HCT116 (cell line): ENCODE measurements around the gene CELA3B. TPM values are rescaled to one million over a fixed set of nuclear protein-coding genes. Genes with fewer than 3 reads are reported as not detected.

Source experiments
- ATAC-seq: fragments of 200-7000 bp; cut with Tn5 transposase; 2 replicates; pipeline ENCODE4 v1.9.1; 2020; ENCODE audit warnings: mild to moderate bottlenecking, moderate library complexity
- BruUV-seq: library from RNA; stranded (reverse); fragments of 400-500 nt; replicated peaks from 2 replicates; lab custom pipeline; 2021; lab: Mats Ljungman, UMichigan
- CTCF ChIA-PET: fragments of 300-600 bp; sonication (Branson Sonifier 250); formaldehyde crosslinking; loops from one replicate; lab custom pipeline; 2021; ENCODE audit warnings: antibody characterized with exemption; lab: Charles Lee
- POLR2A ChIA-PET: fragments of 300-600, 350-600 bp; sonication (Branson Sonifier 250); formaldehyde crosslinking; loops from one replicate; lab custom pipeline; 2021; ENCODE audit warnings: antibody characterized with exemption; lab: Charles Lee
- RAD21 ChIA-PET, 2 experiments: fragments of 300-600 bp; sonication (Branson Sonifier 250); formaldehyde crosslinking; loops; one replicate each; lab custom pipeline; 2023; ENCODE audit warnings: low total read pairs in 2 of 2; ENCODE audit not compliant: uncharacterized antibody in 2 of 2, unreplicated experiment in 2 of 2, low non-redundant PET in 1 of 2; lab: Charles Lee
- DNase-seq: peaks from one replicate; pipeline ENCODE4 v3.0.0-alpha.2; 2010; ENCODE audit warnings: low read depth, low spot score
- H2AFZ ChIP-seq: fragments of 200-600 bp; shearing (Covaris generic), sonication (generic); 2 replicates; pipeline ENCODE4 v1.6.1; 2017; ENCODE audit warnings: low read depth, mixed run types, mixed read lengths, antibody characterized with exemption, low read length; ENCODE audit not compliant: poor library complexity, severe bottlenecking
- H3K27ac ChIP-seq: 2 replicates; pipeline ENCODE4 v1.5.1; 2012; ENCODE audit warnings: low read depth, low read length
- H3K27me3 ChIP-seq: fragments of 200-600 bp; sonication (generic); 2 replicates; pipeline ENCODE4 v1.6.1; 2016; ENCODE audit warnings: mixed run types, low read length, mixed read lengths; ENCODE audit not compliant: insufficient read depth
- H3K36me3 ChIP-seq, 2 experiments: fragments of 200-500 bp in 1 of 2; fragments of 200-600 bp in 1 of 2; sonication (Bioruptor generic) in 1 of 2; sonication (generic) in 1 of 2; 2 replicates each; pipeline versions ENCODE4 v1.5.1 to v1.6.1; 2014 to 2016; ENCODE audit warnings: low read length in 2 of 2, inconsistent platforms in 1 of 2, mixed read lengths in 1 of 2, mixed run types in 1 of 2; ENCODE audit not compliant: insufficient read depth in 2 of 2, control insufficient read depth in 1 of 2
- H3K4me1 ChIP-seq, 2 experiments: fragments of 200-600 bp in 1 of 2; sonication (generic) in 1 of 2; 2 replicates each; pipeline versions ENCODE4 v1.5.1 to v1.6.1; 2012 to 2017; ENCODE audit warnings: low read length in 2 of 2, inconsistent platforms in 1 of 2, mild to moderate bottlenecking in 1 of 2, mixed read lengths in 1 of 2, mixed run types in 1 of 2, moderate library complexity in 1 of 2; ENCODE audit not compliant: insufficient read depth in 2 of 2, control insufficient read depth in 1 of 2
- H3K4me2 ChIP-seq: fragments of 200-600 bp; sonication (generic); 2 replicates; pipeline ENCODE4 v1.6.1; 2017; ENCODE audit warnings: mixed run types, low read length, mixed read lengths
- H3K4me3 ChIP-seq, 2 experiments: fragments of 200-600 bp in 1 of 2; sonication (generic) in 1 of 2; replicated peaks in 1 of 2; 2 replicates each; pipeline ENCODE4 v1.5.1; 2011 to 2016; ENCODE audit warnings: low read length in 2 of 2, control low read depth in 1 of 2, low read depth in 1 of 2, mild to moderate bottlenecking in 1 of 2, mixed read lengths in 1 of 2, mixed run types in 1 of 2
- H3K79me2 ChIP-seq: fragments of 200-600 bp; sonication (generic); 2 replicates; pipeline ENCODE4 v1.6.1; 2017; ENCODE audit warnings: mild to moderate bottlenecking, mixed run types, low read length, moderate library complexity, mixed read lengths; ENCODE audit not compliant: insufficient read depth
- H3K9ac ChIP-seq: fragments of 200-600 bp; sonication (generic); 2 replicates; pipeline ENCODE4 v1.6.1; 2016; ENCODE audit warnings: low read length, mixed read lengths
- H3K9me2 ChIP-seq: fragments of 200-600 bp; sonication (generic), shearing (Covaris generic); 2 replicates; pipeline ENCODE4 v1.6.1; 2017; ENCODE audit warnings: mixed run types, mild to moderate bottlenecking, moderate library complexity; ENCODE audit not compliant: insufficient read depth
- H3K9me3 ChIP-seq, 2 experiments: fragments of 200-500 bp in 1 of 2; fragments of 200-600 bp in 1 of 2; sonication (Bioruptor generic) in 1 of 2; sonication (generic) in 1 of 2; 2 replicates each; pipeline ENCODE4 v1.6.1; 2014 to 2017; ENCODE audit warnings: low read length in 2 of 2, mixed read lengths in 2 of 2, inconsistent platforms in 1 of 2, low read depth in 1 of 2, mild to moderate bottlenecking in 1 of 2, mixed run types in 1 of 2, moderate library complexity in 1 of 2; ENCODE audit not compliant: control insufficient read depth in 1 of 2, insufficient read depth in 1 of 2
- H4K20me1 ChIP-seq: fragments of 200-600 bp; sonication (generic), shearing (Covaris generic); 2 replicates; pipeline ENCODE4 v1.6.1; 2017; ENCODE audit warnings: mixed run types, mild to moderate bottlenecking, moderate library complexity; ENCODE audit not compliant: insufficient read depth
- CEBPB ChIP-seq: IDR thresholded peaks from 2 replicates; pipeline ENCODE4 v1.6.1; 2012; ENCODE audit warnings: low read depth
- CTCF ChIP-seq, 3 experiments: fragments of 200-600 bp in 1 of 3; sonication (generic) in 1 of 3; IDR thresholded peaks in 2 of 3; conservative IDR thresholded peaks in 1 of 3; 2 replicates each; pipeline ENCODE4 v1.5.1; 2012 to 2017; ENCODE audit warnings: low read depth in 2 of 3, low read length in 2 of 3, antibody characterized with exemption in 1 of 3, borderline replicate concordance in 1 of 3, control low read depth in 1 of 3, mild to moderate bottlenecking in 1 of 3, mixed read lengths in 1 of 3, mixed run types in 1 of 3, moderate library complexity in 1 of 3; ENCODE audit not compliant: insufficient read depth in 1 of 3
- EGR1 ChIP-seq: IDR thresholded peaks from 2 replicates; pipeline ENCODE4 v1.6.1; 2012; ENCODE audit warnings: low read depth
- FOSL1 ChIP-seq: IDR thresholded peaks from 2 replicates; pipeline ENCODE4 v1.6.1; 2012; ENCODE audit warnings: low read depth
- JUND ChIP-seq: IDR thresholded peaks from 2 replicates; pipeline ENCODE4 v1.6.1; 2012
- MAX ChIP-seq: IDR thresholded peaks from 2 replicates; pipeline ENCODE4 v1.6.1; 2012
- RAD21 ChIP-seq: IDR thresholded peaks from 2 replicates; pipeline ENCODE4 v1.6.1; 2012; ENCODE audit warnings: low read depth, mild to moderate bottlenecking
- REST ChIP-seq: IDR thresholded peaks from 2 replicates; pipeline ENCODE4 v1.6.1; 2012; ENCODE audit warnings: low read depth
- SIN3A ChIP-seq: IDR thresholded peaks from 2 replicates; pipeline ENCODE4 v1.6.1; 2012; ENCODE audit warnings: low read depth
- SRF ChIP-seq: IDR thresholded peaks from 2 replicates; pipeline ENCODE4 v1.6.1; 2012; ENCODE audit warnings: low read depth
- TCF7L2 ChIP-seq: IDR thresholded peaks from 2 replicates; pipeline ENCODE4 v1.7.0; 2011; ENCODE audit warnings: borderline replicate concordance, inconsistent platforms; ENCODE audit not compliant: insufficient read depth, insufficient read length; ENCODE audit errors: extremely low read depth
- YY1 ChIP-seq: IDR thresholded peaks from 2 replicates; pipeline ENCODE4 v1.6.1; 2011; ENCODE audit warnings: low read length, low read depth, moderate library complexity, mild to moderate bottlenecking; ENCODE audit not compliant: insufficient replicate concordance; ENCODE audit errors: extremely low read depth
- ZBTB33 ChIP-seq: IDR thresholded peaks from 2 replicates; pipeline ENCODE4 v1.6.1; 2011; ENCODE audit warnings: mild to moderate bottlenecking, low read length, moderate library complexity; ENCODE audit not compliant: insufficient replicate concordance; ENCODE audit errors: extremely low read depth
- ZFX ChIP-seq: fragments of 450-650 bp; IDR thresholded peaks from 2 replicates; pipeline ENCODE4 v1.6.1; 2017
- ZNF274 ChIP-seq: fragments of 200-500 bp; sonication (Bioruptor generic); IDR thresholded peaks from 2 replicates; pipeline ENCODE4 v1.6.1; 2014; ENCODE audit warnings: mild to moderate bottlenecking, low read depth, low read length, inconsistent platforms
- intact Hi-C: fragments of 100-400 bp; cut with micrococcal nuclease; formaldehyde crosslinking; loops from 2 replicates; pipeline ENCODE4 v1.10.0; 2022
- total RNA-seq: library from RNA; stranded (reverse); gene quantifications from one replicate; pipeline ENCODE4 v1.2.1, GENCODE V29; 2021; ENCODE audit not compliant: unreplicated experiment

Gene CELA3B
- total RNA-seq, 1 experiment from 2014 or later, result 5.3 TPM

- H3K27me3 ChIP-seq, result no peaks in the 10 kb centered on the region
Observed at GRCh38 chr1:21935393-21935804, 41.4 kb upstream of the CELA3B start.

More at GRCh38 chr1:21935393-21935804, 41.4 kb upstream of the CELA3B start:
- no TSS peak for BruUV-seq
- RAD21 ChIA-PET, result no interaction called here
- Histone ChIP-seq H3K36me3 (no peaks in the 10 kb centered on the region), H4K20me1 (no peaks in the 10 kb centered on the region), H3K79me2 (peaks cover 47% of the 10 kb centered on the region), H3K4me3 (peak overlapping the region; percentile 60 to 76; a peak in 2 of 4 replicates), H3K9me3 (no peaks in the 10 kb centered on the region), H2AFZ (no peak overlapping the region), H3K9me2 (no peaks in the 10 kb centered on the region), H3K4me1 (peaks cover 56 to 92% of the 10 kb centered on the region in 2 experiments), H3K27ac (peak overlapping the region; percentile 60; the same call in 1 of the 2 replicates), H3K4me2 (peak overlapping the region; percentile 91), H3K9ac (peak overlapping the region; percentile 78)
- ATAC-seq (no peak), DNase-seq (no peak)
- POLR2A ChIA-PET, result no interaction called here
- intact Hi-C loops, result loop anchor here (5.0 kb wide), 1 partner anchor 153 kb away; the partner anchor contains the start of gene USP48
- CTCF ChIA-PET, result no interaction called here
- no peak for TF ChIP-seq ZFX
- TF ChIP-seq JUND, result no peak
- TF ChIP-seq ZBTB33, result no peak
- TF ChIP-seq EGR1, result no peak
- TF ChIP-seq REST, result no peak
- no peak for TF ChIP-seq SRF
- no peak for TF ChIP-seq SIN3A
- TF ChIP-seq YY1, result no peak
- no peak for TF ChIP-seq CTCF (IDR thresholded peaks at IDR 0.05 in 2 of 3, conservative IDR thresholded peaks at IDR 0.05 in 1 of 3; ENCODE audit: borderline replicate concordance in 1 of 3, insufficient read depth in 1 of 3, low read depth in 2 of 3, low read length in 2 of 3)
- TF ChIP-seq RAD21, result no peak
- TF ChIP-seq MAX, result no peak
- no peak for TF ChIP-seq TCF7L2
- TF ChIP-seq CEBPB, result no peak
- no peak for TF ChIP-seq FOSL1
- TF ChIP-seq ZNF274, result no peak
